RKO (cell line): ENCODE results near the gene OSGIN1.
A peak's percentile ranks its signal among the peaks of the same experiment; 100 is the strongest.

Source experiments
- DNase-seq: peaks from one replicate; pipeline ENCODE4 v3.0.0-alpha.2; 2016; ENCODE audit warnings: low spot score

The OSGIN1 gene, protein sequence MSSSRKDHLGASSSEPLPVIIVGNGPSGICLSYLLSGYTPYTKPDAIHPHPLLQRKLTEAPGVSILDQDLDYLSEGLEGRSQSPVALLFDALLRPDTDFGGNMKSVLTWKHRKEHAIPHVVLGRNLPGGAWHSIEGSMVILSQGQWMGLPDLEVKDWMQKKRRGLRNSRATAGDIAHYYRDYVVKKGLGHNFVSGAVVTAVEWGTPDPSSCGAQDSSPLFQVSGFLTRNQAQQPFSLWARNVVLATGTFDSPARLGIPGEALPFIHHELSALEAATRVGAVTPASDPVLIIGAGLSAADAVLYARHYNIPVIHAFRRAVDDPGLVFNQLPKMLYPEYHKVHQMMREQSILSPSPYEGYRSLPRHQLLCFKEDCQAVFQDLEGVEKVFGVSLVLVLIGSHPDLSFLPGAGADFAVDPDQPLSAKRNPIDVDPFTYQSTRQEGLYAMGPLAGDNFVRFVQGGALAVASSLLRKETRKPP

DNA sequence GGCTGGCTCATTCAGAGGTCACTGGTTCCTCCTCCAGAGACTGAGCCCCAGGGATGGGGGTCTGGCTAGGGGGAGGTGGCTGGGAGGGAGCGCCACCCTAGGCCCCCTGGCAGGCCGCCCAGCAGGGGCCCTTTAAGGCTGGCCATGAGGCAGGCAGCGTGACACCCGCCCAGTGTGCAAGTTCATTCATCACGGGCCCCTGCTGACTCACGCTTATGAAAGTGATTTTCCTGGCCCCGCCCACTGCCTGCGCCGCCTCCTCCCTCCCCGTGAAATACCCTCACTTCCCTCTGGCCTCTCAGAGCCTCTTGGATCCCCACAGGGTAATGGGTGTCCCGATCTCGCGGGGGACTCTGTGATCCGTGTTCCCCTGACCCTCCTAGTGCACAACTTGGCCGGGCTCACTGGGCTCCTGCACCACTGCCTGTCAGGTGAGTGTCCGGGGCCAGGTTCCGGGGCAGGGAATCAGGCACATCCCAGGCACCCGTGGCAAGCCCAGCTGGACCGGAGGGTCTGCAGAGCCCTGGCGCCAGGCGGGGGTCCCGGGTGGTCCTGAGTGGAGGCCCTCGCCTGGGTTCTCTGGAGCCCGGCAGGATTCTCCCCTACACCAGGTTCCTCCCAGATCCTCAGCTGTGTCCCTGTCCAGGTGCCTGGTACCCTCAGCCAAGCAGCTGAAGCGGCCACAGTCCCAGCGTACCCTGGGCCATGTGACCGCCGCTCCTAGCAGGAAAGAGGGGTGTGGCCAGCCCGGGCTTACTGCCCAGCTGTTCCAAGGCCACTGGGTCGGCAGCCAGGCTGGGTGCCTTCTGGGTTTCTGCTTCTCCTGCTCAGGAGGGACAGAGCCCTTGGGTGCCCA is at the start of gene OSGIN1:
TSS of gene OSGIN1 (plus strand) at position 301 of the 856 bp plus-strand sequence. CDS start 4,432 bp downstream, outside the sequence.
- DNase-seq: peak; percentile 96

DNA sequence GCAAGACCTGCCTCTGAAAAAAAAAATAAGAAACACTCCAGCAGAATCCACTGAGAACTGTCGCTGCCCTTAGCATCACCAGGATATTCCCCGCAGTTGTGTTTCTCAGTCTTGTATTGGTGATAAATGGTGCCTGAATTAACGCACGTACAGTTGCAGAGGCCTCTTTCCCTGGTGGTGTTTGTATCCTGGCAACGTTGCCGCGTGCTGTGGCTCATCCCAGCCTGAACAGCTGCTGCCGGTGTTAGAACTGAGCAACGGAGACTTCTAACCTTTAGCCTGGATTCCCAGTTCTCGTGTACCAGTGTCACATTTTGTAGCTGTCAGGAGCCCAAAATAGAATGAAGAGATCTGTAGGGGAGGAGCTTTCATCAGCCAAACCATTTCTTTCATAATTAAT is 49.3 kb upstream of the OSGIN1 start:
- DNase-seq: no peak

DNA sequence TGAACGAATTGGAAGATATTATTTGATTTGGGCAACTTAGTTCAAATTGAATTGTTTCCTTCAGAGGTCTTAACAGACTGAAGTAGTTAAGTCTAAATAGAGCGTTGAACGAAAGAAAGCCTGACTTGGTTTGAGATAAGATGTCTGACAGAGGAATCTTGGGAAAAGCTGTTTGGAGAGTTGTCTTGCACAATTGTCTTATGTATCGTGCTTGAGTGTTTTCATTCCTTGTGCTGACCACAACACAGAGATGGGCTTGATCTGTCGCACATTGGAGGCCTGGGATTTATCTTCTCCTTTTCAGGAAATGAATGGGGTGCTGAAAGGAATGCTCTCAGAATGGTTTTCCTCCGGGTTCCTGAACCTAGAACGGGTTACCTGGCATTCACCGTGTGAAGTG is 46.4 kb upstream of the OSGIN1 start:
- no peak for DNase-seq

DNA sequence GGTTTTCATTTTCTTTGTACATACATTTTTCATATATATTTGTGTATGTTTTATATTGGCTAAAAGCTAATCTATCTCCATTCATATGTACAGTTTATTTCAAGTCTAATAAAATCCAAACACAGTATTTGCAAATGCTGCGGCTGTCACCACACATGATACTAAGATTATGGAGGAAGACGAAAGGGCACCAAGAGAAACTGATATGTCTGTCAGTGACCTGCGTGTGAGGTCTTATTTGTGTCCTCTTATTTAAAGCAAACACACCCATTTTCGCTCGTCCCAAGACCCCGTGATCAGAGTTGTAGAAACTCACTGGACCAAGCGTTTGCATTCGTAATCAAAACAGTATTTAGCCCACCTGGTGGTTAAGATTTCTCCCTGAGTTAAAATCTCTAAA is 45.9 kb upstream of the OSGIN1 start:
- no peak for DNase-seq

DNA sequence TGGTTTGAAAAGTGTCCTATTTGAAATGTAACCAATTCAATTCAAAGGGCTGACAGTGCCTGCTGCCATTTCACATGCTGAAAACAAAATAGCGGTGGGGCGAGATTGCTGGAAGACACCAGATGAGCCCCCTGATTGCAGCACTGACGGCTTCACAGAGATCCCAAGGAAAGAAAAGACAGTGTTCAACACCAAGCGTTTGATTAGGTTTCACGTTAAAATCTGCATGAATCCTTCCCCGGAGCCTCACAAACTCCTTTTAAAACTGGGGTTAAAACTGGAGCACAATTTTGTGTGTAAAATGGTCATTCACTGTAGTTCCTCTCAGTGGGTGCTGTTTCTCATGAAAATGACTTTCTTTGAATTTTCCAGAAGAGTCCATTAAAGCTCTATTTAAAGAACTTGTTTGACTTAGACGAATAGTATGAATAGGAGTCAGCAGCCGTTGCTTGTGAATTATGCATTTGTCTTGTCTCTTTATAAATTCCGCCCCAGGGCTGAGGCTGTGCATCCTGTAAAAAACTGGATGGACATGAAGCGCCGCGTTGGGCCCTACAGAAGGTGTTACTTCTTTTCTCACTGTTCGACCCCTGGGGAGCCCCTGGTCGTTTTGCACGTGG is 45.3 kb upstream of the OSGIN1 start:
- DNase-seq: no peak

DNA sequence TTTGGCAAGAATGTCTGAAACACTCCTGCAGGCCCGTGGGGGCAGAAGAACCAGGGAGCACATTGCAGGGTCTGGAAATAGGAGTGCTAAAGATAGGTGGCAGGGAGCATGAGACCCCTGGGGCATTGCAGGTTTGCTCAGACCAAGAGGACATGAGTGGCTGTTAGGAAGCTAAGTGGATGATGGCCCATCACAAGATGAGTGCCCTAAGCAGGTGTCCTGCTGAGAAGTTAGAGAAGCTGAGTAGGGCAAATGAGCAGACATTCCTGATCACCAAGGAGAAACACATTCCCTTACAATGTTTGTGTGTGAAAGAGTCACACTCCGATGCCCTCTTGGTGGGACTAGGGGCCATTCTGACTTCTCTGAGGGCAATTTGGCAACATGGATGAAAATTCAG is 44.2 kb upstream of the OSGIN1 start:
- DNase-seq: no peak

DNA sequence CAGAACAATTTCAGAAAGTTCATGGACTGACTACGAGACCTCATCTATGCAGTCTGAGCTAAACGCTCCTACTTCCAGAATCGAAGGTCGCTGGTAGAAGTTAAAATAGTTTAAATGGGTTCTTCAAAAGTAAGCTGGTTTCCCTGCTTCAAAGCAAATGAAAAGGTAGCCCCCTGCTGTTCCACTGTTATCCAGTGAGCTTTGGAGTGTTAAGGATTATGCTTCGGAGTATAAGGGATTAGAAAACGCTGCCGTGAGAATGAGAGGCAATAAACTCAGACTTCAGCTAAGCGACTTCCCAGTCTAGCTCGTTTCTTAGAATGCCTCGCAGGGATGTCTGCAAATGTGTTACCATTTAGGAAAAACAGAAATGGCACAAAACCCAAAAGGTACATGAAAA is 41.8 kb upstream of the OSGIN1 start:
- DNase-seq: no peak

DNA sequence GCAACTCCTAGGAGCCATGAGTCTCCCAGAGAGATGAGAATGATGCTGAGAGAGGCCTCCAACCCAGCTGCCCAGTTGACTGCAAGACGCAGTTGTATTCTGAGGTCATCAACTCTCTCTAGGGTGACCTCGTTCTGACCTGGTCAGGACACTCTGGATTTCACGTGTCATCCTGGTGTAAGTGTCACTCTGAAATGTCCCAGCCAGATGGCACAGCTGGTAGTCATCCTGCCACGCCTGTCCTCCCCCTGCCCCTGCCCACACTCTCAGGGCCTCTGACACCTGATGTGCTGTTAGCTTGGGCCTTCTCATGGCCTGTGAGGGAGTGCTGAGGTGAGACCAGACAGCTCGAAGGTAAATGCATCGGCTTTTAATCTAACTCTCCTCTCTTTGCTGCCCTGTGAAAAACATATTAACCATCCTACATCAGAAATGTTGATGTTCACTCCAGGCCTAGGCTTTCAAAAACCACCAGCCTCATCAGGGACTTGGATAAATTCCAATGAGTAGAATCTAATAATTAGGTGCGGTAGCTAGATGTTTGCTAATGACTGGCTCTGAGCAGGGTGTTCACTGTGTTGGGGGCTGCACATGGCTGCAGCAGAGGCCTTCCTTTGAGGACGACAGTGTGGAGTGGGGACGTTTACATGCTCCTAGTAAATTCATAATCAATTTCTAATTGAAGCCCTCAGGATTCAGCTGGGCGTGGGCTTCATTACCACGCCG is 40.4 kb upstream of the OSGIN1 start:
- DNase-seq: peak; percentile 30

DNA sequence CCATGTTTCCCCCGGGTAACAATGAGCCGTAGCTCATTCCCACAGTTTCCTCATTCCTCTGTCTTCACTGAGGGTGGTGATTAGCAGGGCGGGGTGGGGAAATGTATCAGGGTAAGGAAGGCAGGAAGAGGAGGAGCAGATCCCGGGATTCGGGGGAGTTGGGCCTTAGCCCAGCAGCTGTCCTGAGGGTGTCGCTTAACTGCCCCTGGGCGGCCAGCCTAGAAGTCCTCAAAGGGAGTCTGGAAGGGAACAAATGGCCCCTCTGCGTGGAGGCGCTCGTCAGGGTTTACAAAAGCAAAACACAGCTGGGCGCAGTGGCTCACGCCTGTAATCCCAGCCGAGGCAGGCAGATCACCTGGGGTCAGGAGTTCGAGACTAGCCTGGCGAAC is 39.8 kb upstream of the OSGIN1 start:
- no peak for DNase-seq

DNA sequence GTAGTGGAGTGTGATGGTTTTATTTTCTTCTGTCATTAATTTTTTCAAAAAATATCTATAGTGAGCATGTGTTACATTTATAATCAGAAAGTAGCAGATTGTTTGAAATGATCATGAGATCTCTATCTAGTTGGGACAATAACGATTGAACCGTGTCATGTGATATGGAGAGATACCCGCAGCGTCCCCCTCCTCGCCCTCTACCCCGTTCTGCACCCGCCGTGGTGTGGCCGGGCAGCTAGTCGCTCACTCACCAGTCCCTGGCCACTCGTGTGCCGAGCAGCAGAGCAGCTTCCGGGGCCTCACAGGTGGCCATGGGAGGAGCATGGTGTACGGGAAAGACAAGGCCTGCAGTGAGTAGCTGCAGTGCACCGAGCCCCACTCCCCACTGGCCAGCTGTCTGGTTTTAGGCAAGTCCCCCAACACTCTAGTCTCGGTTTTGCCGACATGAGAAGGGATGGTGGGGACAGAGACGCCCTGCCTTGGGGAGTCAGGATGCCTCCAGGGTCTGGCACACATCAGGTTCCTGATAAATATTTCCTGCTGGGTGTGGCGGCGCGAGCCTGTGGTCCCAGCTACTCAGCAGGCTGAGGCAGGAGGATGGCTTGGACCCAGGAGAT is 38.8 kb upstream of the OSGIN1 start:
- no peak for DNase-seq

DNA sequence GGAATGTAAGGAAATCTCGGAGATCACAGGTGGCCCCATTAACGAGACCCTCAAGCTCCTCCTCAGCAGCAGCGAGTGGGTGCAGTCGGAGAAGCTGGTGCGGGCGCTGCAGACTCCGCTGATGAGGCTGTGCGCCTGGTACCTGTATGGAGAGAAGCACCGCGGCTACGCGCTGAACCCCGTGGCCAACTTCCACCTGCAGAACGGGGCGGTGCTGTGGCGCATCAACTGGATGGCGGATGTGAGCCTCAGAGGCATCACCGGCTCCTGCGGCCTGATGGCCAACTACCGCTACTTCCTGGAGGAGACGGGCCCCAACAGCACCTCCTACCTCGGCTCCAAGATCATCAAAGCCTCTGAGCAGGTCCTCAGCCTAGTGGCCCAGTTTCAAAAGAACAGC is 38.0 kb upstream of the OSGIN1 start:
- no peak for DNase-seq

DNA sequence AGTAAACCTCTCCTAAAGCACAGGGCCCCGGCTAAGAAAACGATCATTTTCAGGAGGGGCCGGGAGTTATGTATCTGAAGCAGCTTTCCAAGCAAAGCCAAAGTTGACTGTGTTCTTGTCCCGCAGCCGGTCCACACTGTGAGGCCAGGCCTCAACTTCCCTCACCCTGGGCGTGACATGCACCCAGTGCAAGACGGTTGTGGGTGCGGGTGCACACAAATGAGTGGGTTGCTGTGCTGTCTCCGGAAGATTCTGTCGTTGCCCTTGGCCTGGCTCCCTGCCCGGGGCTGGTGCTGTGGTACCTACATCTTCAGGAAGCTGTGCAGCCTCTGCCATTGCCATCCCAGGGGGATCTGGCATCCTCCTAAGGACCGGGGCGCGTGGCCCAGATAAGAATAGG is 37.5 kb upstream of the OSGIN1 start:
- no peak for DNase-seq

DNA sequence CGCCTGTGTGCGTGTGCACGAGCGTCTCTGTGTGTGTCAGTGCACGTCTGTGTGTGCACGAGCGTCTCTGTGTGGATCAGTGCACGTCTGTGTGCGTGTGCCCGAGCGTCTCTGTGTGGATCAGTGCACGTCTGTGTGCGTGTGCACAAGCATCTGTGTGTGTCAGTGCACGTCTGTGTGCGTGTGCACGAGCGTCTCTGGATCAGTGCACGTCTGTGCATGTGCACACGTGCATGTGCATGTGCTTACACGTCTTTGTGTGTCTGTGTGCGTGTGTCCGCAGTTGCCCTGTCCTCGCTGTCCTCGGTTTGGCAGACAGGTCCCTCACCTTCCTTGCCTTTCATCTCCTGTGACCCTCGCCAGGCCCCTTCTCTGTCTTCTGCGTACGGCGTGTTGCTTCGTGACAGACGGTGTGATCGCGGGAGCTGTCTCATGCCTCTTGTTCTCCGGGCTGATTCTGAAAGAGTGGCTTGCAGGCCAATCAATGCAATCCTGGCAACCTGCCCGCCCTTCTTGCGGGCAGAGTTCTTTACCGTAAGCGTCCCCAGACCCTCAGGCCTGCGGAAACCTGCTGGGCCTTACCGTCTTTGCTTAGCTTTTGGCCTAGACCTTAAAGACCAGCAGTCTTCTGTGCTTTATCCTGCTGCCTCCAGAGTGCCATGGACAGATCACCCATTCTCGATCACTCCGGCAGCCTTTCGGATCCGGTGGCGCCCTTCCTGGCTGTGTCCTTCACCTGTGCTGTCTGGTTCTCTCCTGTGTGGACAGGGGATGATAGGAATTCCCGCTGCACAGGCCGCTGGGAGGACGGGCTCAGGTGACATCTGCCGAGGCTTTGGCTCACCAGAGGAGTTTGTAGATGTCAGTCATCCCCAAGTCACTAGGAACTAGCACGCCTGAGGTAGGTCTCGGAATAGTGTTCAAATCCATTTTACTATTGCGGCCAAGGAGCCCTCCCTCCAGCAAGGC is 35.6 kb upstream of the OSGIN1 start:
- no peak for DNase-seq

DNA sequence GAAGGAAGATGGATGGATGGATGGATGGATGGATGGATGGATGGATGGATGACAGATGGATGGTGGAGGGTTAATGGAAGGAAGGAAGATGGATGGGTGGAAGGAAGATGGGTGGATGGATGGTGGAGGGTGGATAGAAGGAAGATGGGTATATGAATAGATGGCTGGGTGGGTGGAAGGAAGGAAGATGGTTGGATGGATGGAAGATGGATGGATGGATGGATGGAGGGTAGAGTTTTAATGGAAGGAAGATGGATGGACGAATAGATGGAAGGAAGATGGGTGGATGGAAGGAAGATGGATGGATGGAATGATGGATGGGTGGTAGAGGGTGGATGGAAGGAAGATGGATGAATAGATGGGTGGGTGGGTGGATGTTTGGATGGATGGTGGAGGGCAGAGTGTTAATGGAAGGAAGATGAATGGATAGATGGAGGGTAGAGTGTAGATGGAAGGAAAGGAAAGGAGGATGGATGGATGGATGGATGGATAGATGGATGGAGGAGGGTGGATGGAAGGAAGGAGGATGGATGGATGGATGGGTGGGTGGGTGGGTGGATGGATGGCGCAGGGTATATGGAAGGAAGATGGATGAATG is 32.0 kb upstream of the OSGIN1 start:
- no peak for DNase-seq

DNA sequence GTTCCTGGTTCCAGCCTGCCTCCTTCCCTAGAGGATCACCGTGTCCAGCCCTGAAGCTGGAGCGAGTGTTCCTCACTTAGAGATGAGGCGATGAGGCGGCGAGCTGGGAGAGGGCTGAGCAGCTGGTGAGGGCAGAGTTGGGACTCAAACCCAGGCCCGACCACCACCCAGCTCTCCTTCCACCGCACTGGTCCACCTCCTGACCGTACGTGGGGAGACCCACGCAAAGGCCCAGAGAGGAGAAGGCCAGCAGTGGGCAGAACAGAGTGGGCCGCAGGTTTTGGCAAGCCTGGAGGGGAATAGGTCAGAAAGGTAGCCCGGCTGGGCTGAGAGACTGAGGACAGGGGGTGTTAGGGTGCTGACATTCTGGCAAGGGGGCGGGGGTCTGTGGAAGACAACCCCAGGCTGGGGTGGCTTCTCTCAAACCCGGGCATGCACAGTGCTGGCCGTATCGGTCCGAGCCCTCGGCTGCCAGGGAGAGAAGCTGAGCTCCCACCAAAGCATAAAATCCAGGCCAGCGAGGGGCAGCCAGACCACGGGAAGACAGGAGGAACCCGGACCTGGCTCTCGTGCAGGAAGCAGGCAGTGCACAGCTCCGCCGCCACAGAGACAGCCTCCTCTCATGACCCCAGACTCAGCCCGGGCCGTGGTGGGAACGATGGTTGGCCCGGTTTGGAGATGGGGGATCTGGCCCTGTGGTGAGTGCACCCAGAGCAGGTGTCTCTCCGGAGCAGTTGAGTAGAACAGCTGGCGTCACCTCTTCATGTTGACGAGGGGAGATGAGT is 29.3 kb upstream of the OSGIN1 start:
- no peak for DNase-seq

DNA sequence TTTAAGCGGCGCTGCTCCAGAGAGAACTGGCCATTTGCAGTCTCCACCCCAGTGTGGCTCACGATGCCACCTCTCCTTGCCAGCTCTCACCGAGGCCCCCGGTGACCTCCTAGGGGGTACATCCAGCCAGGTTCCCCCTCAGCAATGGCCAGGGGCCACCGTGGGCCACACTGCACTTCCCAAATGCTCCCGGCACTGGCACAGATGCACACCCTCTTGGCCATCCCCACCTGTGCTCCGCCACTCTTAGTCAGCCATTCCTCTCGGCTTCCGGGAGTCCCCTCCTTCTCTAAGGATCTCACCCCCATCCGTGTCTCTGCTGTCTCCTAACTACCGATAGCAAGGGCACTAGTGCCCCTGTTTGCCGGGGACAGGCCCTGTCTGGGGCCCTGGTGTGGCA is 28.4 kb upstream of the OSGIN1 start:
- no peak for DNase-seq

DNA sequence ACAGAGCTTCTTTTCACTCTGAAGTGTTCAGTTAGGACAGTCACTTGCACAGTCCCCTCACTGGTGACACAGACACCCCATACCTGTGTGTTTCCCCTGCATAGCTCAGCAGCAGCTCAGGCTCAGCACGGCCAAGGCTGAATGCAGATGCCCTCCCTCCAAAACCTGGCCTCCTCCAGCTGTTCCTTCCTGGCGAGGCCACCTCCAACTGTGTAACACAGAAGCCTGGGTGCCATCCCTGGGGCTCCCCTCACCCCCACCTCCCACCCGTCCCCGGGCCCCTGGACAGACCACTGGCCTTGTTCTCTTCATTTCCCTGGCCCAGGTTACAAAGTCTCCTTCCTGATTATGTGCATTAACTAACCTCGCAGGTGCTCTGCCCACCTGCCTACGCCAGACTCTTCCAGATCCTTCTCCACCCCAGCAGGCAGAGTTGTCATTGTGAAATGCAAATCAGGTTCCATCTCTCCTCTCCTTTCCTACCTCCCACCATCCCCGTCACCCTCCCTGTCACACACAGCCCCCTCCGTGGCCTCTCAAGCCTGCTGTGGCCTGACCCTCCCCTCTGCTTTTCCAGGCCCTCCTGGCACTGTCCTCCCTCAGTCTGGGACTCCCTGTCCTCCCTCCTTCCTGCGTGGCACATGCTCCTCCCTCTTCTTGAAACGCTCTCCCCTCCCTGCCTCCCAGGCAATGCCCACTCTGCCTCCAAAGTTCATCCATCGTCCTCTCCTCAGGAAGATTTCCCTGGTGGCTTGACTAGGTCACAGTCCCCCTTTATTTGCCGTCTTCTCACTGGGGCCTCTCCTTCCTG is 27.7 kb upstream of the OSGIN1 start:
- DNase-seq: no peak
